ENCODE measurements around the gene LAMB4.

LAMB4 gene

GRCh38 chr7:108143658-108144420 is 13.7 kb upstream of the LAMB4 start:
- no peak overlapping the region for H3K4me3 ChIP-seq (ENCODE audit: low read length)
- TF ChIP-seq, protein P1, sequence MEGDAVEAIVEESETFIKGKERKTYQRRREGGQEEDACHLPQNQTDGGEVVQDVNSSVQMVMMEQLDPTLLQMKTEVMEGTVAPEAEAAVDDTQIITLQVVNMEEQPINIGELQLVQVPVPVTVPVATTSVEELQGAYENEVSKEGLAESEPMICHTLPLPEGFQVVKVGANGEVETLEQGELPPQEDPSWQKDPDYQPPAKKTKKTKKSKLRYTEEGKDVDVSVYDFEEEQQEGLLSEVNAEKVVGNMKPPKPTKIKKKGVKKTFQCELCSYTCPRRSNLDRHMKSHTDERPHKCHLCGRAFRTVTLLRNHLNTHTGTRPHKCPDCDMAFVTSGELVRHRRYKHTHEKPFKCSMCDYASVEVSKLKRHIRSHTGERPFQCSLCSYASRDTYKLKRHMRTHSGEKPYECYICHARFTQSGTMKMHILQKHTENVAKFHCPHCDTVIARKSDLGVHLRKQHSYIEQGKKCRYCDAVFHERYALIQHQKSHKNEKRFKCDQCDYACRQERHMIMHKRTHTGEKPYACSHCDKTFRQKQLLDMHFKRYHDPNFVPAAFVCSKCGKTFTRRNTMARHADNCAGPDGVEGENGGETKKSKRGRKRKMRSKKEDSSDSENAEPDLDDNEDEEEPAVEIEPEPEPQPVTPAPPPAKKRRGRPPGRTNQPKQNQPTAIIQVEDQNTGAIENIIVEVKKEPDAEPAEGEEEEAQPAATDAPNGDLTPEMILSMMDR (IDR thresholded peaks at IDR 0.05; ENCODE audit: insufficient read depth, low read depth, low read length, missing control alignments), result no peak
- no peak for DNase-seq (ENCODE audit: low read depth)

- TF ChIP-seq, protein P1 (IDR thresholded peaks at IDR 0.05; ENCODE audit: insufficient read depth, low read depth, low read length, missing control alignments), result no peak
- no peak overlapping the region for H3K4me3 ChIP-seq (ENCODE audit: low read length)
- DNase-seq (ENCODE audit: low read depth), result no peak
These were observed 12.6 kb upstream of the LAMB4 start for GRCh38 chr7:108142675-108143259.

- DNase-seq (ENCODE audit: low read depth), result no peak
- TF ChIP-seq, protein P1 (IDR thresholded peaks at IDR 0.05; ENCODE audit: insufficient read depth, low read depth, low read length, missing control alignments), result no peak
- no peak overlapping the region for H3K4me3 ChIP-seq (ENCODE audit: low read length)
These were observed 12.0 kb upstream of the LAMB4 start for GRCh38 chr7:108142180-108142579.

DNA sequence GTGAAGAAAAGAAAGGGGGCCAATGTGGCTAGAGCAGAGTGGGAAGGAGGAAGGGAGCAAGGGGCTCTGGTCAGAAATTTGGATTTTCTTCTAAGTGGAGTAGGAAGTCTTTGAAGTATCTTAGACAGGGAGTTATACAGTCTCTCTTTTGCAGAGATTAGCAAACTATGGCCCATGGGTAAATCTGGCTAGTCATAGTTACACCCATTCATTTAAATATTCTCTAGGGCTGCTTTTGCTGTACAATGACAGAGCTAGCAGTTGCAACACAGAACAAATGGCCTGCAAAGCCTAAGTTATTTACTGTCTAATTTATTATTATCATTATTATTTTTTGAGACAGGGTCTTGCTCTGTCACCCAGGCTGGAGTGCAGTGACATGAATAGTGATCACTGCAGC is 10.5 kb upstream of the LAMB4 start:
- no peak overlapping the region for H3K4me3 ChIP-seq (ENCODE audit: low read length)
- peak; percentile 67 for DNase-seq (ENCODE audit: low read depth)
- TF ChIP-seq, protein P1 (IDR thresholded peaks at IDR 0.05; ENCODE audit: insufficient read depth, low read depth, low read length, missing control alignments), result no peak

GRCh38 chr7:108138911-108139310 is 8.8 kb upstream of the LAMB4 start:
- TF ChIP-seq, protein P1 (IDR thresholded peaks at IDR 0.05; ENCODE audit: insufficient read depth, low read depth, low read length, missing control alignments), result no peak
- no peak overlapping the region for H3K4me3 ChIP-seq (ENCODE audit: low read length)
- DNase-seq (ENCODE audit: low read depth), result no peak

GRCh38 chr7:108137993-108138392 is 7.8 kb upstream of the LAMB4 start:
- TF ChIP-seq, protein P1 (IDR thresholded peaks at IDR 0.05; ENCODE audit: insufficient read depth, low read depth, low read length, missing control alignments), result no peak
- no peak overlapping the region for H3K4me3 ChIP-seq (ENCODE audit: low read length)
- DNase-seq (ENCODE audit: low read depth), result no peak

Data from epithelial cell of esophagus (primary cell).